Kidney epithelial cell (primary cell): Measurements from ENCODE around the gene ISG20. TPM values are rescaled to one million over a fixed set of nuclear protein-coding genes. Genes with fewer than 3 reads are reported as not detected.
A peak's percentile ranks its signal among the peaks of the same experiment; 100 is the strongest.

Source experiments
- DNase-seq: peaks from one replicate; pipeline ENCODE4 v3.0.0-alpha.2; 2010; ENCODE audit warnings: low read depth
- H3K27me3 ChIP-seq: 2 replicates; pipeline ENCODE4 v1.6.0; 2011; ENCODE audit warnings: low read length; ENCODE audit not compliant: control insufficient read depth, insufficient read depth
- H3K36me3 ChIP-seq: 2 replicates; pipeline ENCODE4 v1.5.1; 2011; ENCODE audit warnings: low read length; ENCODE audit not compliant: control insufficient read depth, insufficient read depth
- H3K4me3 ChIP-seq: 2 replicates; pipeline ENCODE4 v1.5.1; 2011; ENCODE audit warnings: low read depth, mild to moderate bottlenecking, control low read depth, low read length
- total RNA-seq: library from RNA; depleted of rRNA; stranded (reverse); fragments of >200 nt; gene quantifications from 2 replicates; pipeline ENCODE4 v1.2.3, GENCODE V29; 2015
- TF ChIP-seq, protein P1 (sequence below): IDR thresholded peaks from 2 replicates; pipeline ENCODE4 v1.5.1; 2011; ENCODE audit warnings: mild to moderate bottlenecking, moderate library complexity, low read length, control low read depth, inconsistent platforms; ENCODE audit not compliant: insufficient read depth, poor library complexity, severe bottlenecking

ISG20 gene
- total RNA-seq, 1 donor from 2014 or later = 22.3 TPM

DNA sequence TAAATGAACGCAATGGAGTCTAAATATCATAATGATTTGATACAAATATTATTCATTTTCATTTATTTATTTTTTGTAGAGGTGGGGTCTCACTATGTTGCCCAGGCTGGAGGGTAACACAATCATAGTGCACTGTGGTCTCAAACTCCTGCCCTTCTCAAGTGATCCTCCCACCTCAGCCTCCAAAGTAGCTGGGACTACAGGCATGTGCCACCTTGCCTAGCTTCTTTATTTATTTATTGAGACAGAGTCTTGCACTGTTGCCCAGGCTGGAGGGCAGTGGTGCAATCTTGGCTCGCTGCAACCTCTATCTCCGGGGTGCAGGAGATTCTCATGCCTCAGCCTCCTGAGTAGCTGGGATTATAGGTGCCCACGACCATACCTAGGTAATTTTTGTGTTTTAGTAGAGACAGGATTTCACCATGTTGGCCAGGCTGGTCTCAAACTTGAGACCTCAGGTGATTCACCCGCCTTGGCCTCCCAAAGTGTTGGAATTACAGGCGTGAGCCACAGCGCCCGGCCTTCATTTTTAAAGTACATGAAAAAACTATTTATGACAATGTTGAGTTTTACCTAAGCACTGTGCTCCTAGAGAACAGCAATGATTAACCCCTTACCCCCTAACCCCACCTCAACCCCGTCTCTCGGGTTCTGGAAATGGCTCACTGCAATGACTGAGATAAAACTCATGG is 21.6 kb upstream of the ISG20 start:
- H3K4me3 ChIP-seq = no peak overlapping the region
- TF ChIP-seq, protein P1, sequence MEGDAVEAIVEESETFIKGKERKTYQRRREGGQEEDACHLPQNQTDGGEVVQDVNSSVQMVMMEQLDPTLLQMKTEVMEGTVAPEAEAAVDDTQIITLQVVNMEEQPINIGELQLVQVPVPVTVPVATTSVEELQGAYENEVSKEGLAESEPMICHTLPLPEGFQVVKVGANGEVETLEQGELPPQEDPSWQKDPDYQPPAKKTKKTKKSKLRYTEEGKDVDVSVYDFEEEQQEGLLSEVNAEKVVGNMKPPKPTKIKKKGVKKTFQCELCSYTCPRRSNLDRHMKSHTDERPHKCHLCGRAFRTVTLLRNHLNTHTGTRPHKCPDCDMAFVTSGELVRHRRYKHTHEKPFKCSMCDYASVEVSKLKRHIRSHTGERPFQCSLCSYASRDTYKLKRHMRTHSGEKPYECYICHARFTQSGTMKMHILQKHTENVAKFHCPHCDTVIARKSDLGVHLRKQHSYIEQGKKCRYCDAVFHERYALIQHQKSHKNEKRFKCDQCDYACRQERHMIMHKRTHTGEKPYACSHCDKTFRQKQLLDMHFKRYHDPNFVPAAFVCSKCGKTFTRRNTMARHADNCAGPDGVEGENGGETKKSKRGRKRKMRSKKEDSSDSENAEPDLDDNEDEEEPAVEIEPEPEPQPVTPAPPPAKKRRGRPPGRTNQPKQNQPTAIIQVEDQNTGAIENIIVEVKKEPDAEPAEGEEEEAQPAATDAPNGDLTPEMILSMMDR = no peak
- H3K27me3 ChIP-seq = no peaks in the 10 kb centered on the region
- no peak for DNase-seq
- no peaks in the 10 kb centered on the region for H3K36me3 ChIP-seq

DNA sequence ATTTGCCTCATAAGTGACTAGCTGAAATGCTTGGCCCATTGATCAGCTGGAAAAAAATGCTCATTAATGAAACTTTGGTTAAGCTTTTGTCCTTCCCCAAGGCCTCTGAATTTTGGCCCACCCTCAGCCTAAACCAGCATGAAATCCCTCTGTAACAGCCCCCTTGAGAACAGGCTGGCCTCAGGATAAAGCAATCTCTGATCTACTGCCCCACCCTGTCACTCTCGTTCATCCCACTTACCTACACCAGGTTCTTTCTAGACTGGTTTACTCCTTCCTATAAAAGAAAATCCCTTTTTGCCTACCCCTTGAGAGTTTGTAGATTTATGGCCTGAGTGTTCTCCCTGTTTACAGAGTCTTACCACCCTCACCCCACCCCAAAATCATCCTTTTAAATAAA is 21.0 kb upstream of the ISG20 start:
- H3K27me3 ChIP-seq = no peaks in the 10 kb centered on the region
- DNase-seq = no peak
- no peak overlapping the region for H3K4me3 ChIP-seq
- H3K36me3 ChIP-seq = no peaks in the 10 kb centered on the region
- TF ChIP-seq, protein P1 = no peak

DNA sequence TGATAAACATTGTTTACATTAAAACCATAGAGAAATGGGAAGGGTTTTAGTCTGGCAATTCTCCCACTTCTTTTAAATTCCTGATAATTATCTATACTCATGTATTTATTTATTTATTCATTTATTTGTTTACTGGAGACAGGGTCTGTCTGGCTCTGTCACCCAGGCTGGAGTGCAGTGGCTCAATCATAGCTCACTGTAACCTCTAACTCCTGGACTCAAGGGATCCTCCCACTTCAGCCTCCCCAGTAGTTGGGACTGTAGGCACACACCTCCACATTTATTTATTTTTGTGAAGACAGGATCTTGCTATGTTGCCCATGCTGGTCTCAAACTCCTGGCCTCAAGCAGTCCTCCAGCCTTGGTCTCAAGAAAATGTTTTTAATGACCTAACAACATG is 20.1 kb upstream of the ISG20 start:
- H3K4me3 ChIP-seq = no peak overlapping the region
- TF ChIP-seq, protein P1 = no peak
- no peak for DNase-seq
- H3K36me3 ChIP-seq = peaks cover under 1% of the 10 kb centered on the region
- H3K27me3 ChIP-seq = no peaks in the 10 kb centered on the region

- Histone ChIP-seq H3K4me3 (no peak overlapping the region), H3K27me3 (no peaks in the 10 kb centered on the region), H3K36me3 (peaks cover 1% of the 10 kb centered on the region)
- DNase-seq = no peak
- TF ChIP-seq, protein P1 = no peak
Measured at GRCh38 chr15:88619796-88620195, 19.0 kb upstream of the ISG20 start.

GRCh38 chr15:88620995-88621772 is 17.6 kb upstream of the ISG20 start, which contains the start of gene AEN:
Gene AEN (plus strand): TSS chr15:88621340. CDS start chr15:88626210, 4,870 bp downstream.
- Histone ChIP-seq H3K27me3 (no peaks in the 10 kb centered on the region), H3K4me3 (peak within 1 kb of the TSS; percentile 79), H3K36me3 (peaks cover 1% of the 10 kb centered on the region)
- peak; percentile 79 for DNase-seq
- TF ChIP-seq, protein P1 = no peak
